GM23338 (cell line): ENCODE data around the gene TANGO2. TPM values are rescaled to one million over a fixed set of nuclear protein-coding genes. Genes with fewer than 3 reads are reported as not detected.
A peak's percentile ranks its signal among the peaks of the same experiment; 100 is the strongest.

Experiments used
- ATAC-seq: fragments of 200-7000 bp; cut with Tn5 transposase; 3 replicates; pipeline ENCODE4 v1.9.1; 2020
- DNase-seq: peaks from one replicate; pipeline ENCODE4 v3.0.0-alpha.2; 2015; ENCODE audit warnings: low spot score
- H2AFZ ChIP-seq: fragments of 200-600 bp; sonication (generic); 2 replicates; pipeline ENCODE4 v1.8.0; 2016; ENCODE audit warnings: antibody characterized with exemption, mild to moderate bottlenecking, moderate library complexity
- H3F3A ChIP-seq: fragments of 200-600 bp; sonication (generic); replicated peaks from 2 replicates; pipeline ENCODE4 v1.8.0; 2017; ENCODE audit warnings: antibody characterized with exemption, mixed run types, low read depth
- H3K27ac ChIP-seq: fragments of 200-600 bp; sonication (generic); 2 replicates; pipeline ENCODE4 v1.6.1; 2016; ENCODE audit warnings: low read depth
- H3K27me3 ChIP-seq: fragments of 200-600 bp; sonication (generic); 2 replicates; pipeline ENCODE4 v1.8.0; 2016; ENCODE audit warnings: mild to moderate bottlenecking, mixed run types, moderate library complexity; ENCODE audit not compliant: insufficient read depth
- H3K36me3 ChIP-seq: fragments of 200-600 bp; sonication (generic); 2 replicates; pipeline ENCODE4 v1.8.0; 2016; ENCODE audit warnings: mild to moderate bottlenecking; ENCODE audit not compliant: insufficient read depth
- H3K4me1 ChIP-seq: fragments of 200-600 bp; sonication (generic); 2 replicates; pipeline ENCODE4 v1.8.0; 2016; ENCODE audit warnings: mild to moderate bottlenecking, moderate library complexity; ENCODE audit not compliant: insufficient read depth
- H3K4me2 ChIP-seq: fragments of 200-600 bp; sonication (generic); 2 replicates; pipeline ENCODE4 v1.7.1; 2017; ENCODE audit warnings: mixed run types
- H3K4me3 ChIP-seq: fragments of 200-600 bp; sonication (generic); 2 replicates; pipeline ENCODE4 v1.6.1; 2016; ENCODE audit warnings: mixed run types
- H3K79me2 ChIP-seq: fragments of 200-600 bp; sonication (generic); replicated peaks from 2 replicates; pipeline ENCODE4 v1.8.0; 2017; ENCODE audit warnings: mild to moderate bottlenecking; ENCODE audit not compliant: insufficient read depth
- H3K9me2 ChIP-seq: fragments of 200-600 bp; sonication (generic); 2 replicates; pipeline ENCODE4 v1.8.0; 2017; ENCODE audit not compliant: insufficient read depth
- H4K20me1 ChIP-seq: fragments of 200-600 bp; sonication (generic); replicated peaks from 2 replicates; pipeline ENCODE4 v1.8.0; 2017; ENCODE audit warnings: mild to moderate bottlenecking; ENCODE audit not compliant: insufficient read depth
- H3K27ac Mint-ChIP-seq: 2 replicates; pipeline ENCODE4 v1.8.0; 2020; ENCODE audit warnings: inconsistent platforms, mild to moderate bottlenecking, moderate library complexity, mixed read lengths
- H3K27me3 Mint-ChIP-seq: 3 replicates; pipeline ENCODE4 v1.8.0; 2022; ENCODE audit warnings: low read depth, mild to moderate bottlenecking, moderate library complexity, mixed read lengths, inconsistent platforms; ENCODE audit not compliant: insufficient read depth, poor library complexity
- H3K36me3 Mint-ChIP-seq: 3 replicates; pipeline ENCODE4 v1.8.0; 2021; ENCODE audit warnings: low read depth, mild to moderate bottlenecking, inconsistent platforms, moderate library complexity, mixed read lengths
- H3K4me1 Mint-ChIP-seq: 3 replicates; pipeline ENCODE4 v1.8.0; 2020; ENCODE audit warnings: mild to moderate bottlenecking, inconsistent platforms, mixed read lengths
- H3K4me3 Mint-ChIP-seq: 3 replicates; pipeline ENCODE4 v1.8.0; 2021; ENCODE audit warnings: moderate library complexity, mild to moderate bottlenecking, inconsistent platforms, mixed read lengths
- H3K9me3 Mint-ChIP-seq: 3 replicates; pipeline ENCODE4 v1.8.0; 2020; ENCODE audit warnings: moderate library complexity, mild to moderate bottlenecking, inconsistent platforms, mixed read lengths
- JUNB ChIP-seq: IDR thresholded peaks from one replicate; pipeline ENCODE4 v1.6.1; 2016; ENCODE audit warnings: antibody characterized with exemption; ENCODE audit not compliant: unreplicated experiment
- NANOG ChIP-seq: IDR thresholded peaks from 2 replicates; pipeline ENCODE4 v1.6.1; 2016; ENCODE audit warnings: antibody characterized with exemption, borderline replicate concordance
- STAT1 ChIP-seq: IDR thresholded peaks from one replicate; pipeline ENCODE4 v1.6.1; 2016; ENCODE audit warnings: antibody characterized with exemption; ENCODE audit not compliant: unreplicated experiment
- ZNF114 ChIP-seq: fragments of 250-450 bp; sonication (Bioruptor Pico); IDR thresholded peaks from 2 replicates; pipeline ENCODE4 v1.5.0; 2020; ENCODE audit warnings: mild to moderate bottlenecking, moderate library complexity
- ZNF331 ChIP-seq: fragments of 250-450 bp; sonication (Bioruptor Pico); IDR thresholded peaks from 2 replicates; pipeline ENCODE4 v1.5.0; 2020; ENCODE audit warnings: low read depth, mild to moderate bottlenecking, moderate library complexity
- polyA plus RNA-seq: library from polyadenylated mRNA; unstranded; fragments of >200 nt; fragmentation: Nextera tagmentation; extraction: Ambion mirVana; gene quantifications from 2 replicates; pipeline ENCODE4 v1.2.1, GENCODE V29; 2016
- total RNA-seq: library from RNA; depleted of rRNA; stranded (reverse); fragments of >200 nt; shearing (Covaris generic); gene quantifications from 2 replicates; pipeline ENCODE4 v1.2.3, GENCODE V29; 2014
- TF ChIP-seq, protein P1 (sequence below): fragments of 250-450 bp; sonication (Bioruptor Pico); IDR thresholded peaks from 2 replicates; pipeline ENCODE4 v1.5.0; 2020; ENCODE audit warnings: mild to moderate bottlenecking, moderate library complexity
- TF ChIP-seq, protein P2 (sequence below): IDR thresholded peaks from one replicate; pipeline ENCODE4 v1.6.1; 2018; ENCODE audit warnings: antibody characterized with exemption; ENCODE audit not compliant: unreplicated experiment
- TF ChIP-seq, protein P3 (sequence below): IDR thresholded peaks from 2 replicates; pipeline ENCODE4 v1.6.1; 2016; ENCODE audit warnings: antibody characterized with exemption
- TF ChIP-seq, protein P4 (sequence below), 2 experiments: fragments of 200-600 bp in 1 of 2; sonication (generic) in 1 of 2; conservative IDR thresholded peaks; 2 replicates each; pipeline versions ENCODE4 v1.5.1 to v1.6.1; 2016 to 2017; ENCODE audit warnings: antibody characterized with exemption in 2 of 2, low read depth in 2 of 2, mild to moderate bottlenecking in 2 of 2, moderate library complexity in 1 of 2

Gene TANGO2
- total and polyA plus RNA-seq, 2 experiments from 2014 or later: 6.9 to 15.0 TPM

DNA sequence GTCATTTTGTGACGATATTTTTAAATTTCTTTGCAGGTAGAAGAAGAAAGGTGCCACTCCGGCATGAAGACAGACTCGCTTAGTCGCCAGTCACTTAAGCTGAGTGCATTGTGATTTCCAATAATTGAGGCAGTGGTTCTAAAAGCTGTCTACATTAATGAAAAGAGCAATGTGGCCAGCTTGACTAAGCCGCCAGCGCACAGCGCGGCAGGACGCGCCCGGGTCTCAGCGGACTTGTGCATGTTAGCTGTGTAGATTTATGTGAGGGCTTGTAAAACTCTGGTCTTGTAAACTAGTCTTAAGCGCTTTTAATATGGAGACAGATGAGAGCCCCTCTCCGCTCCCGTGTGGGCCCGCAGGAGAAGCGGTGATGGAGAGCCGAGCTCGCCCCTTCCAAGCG is 64.7 kb downstream of the TANGO2 start (continued):
- TF ChIP-seq, protein P1, sequence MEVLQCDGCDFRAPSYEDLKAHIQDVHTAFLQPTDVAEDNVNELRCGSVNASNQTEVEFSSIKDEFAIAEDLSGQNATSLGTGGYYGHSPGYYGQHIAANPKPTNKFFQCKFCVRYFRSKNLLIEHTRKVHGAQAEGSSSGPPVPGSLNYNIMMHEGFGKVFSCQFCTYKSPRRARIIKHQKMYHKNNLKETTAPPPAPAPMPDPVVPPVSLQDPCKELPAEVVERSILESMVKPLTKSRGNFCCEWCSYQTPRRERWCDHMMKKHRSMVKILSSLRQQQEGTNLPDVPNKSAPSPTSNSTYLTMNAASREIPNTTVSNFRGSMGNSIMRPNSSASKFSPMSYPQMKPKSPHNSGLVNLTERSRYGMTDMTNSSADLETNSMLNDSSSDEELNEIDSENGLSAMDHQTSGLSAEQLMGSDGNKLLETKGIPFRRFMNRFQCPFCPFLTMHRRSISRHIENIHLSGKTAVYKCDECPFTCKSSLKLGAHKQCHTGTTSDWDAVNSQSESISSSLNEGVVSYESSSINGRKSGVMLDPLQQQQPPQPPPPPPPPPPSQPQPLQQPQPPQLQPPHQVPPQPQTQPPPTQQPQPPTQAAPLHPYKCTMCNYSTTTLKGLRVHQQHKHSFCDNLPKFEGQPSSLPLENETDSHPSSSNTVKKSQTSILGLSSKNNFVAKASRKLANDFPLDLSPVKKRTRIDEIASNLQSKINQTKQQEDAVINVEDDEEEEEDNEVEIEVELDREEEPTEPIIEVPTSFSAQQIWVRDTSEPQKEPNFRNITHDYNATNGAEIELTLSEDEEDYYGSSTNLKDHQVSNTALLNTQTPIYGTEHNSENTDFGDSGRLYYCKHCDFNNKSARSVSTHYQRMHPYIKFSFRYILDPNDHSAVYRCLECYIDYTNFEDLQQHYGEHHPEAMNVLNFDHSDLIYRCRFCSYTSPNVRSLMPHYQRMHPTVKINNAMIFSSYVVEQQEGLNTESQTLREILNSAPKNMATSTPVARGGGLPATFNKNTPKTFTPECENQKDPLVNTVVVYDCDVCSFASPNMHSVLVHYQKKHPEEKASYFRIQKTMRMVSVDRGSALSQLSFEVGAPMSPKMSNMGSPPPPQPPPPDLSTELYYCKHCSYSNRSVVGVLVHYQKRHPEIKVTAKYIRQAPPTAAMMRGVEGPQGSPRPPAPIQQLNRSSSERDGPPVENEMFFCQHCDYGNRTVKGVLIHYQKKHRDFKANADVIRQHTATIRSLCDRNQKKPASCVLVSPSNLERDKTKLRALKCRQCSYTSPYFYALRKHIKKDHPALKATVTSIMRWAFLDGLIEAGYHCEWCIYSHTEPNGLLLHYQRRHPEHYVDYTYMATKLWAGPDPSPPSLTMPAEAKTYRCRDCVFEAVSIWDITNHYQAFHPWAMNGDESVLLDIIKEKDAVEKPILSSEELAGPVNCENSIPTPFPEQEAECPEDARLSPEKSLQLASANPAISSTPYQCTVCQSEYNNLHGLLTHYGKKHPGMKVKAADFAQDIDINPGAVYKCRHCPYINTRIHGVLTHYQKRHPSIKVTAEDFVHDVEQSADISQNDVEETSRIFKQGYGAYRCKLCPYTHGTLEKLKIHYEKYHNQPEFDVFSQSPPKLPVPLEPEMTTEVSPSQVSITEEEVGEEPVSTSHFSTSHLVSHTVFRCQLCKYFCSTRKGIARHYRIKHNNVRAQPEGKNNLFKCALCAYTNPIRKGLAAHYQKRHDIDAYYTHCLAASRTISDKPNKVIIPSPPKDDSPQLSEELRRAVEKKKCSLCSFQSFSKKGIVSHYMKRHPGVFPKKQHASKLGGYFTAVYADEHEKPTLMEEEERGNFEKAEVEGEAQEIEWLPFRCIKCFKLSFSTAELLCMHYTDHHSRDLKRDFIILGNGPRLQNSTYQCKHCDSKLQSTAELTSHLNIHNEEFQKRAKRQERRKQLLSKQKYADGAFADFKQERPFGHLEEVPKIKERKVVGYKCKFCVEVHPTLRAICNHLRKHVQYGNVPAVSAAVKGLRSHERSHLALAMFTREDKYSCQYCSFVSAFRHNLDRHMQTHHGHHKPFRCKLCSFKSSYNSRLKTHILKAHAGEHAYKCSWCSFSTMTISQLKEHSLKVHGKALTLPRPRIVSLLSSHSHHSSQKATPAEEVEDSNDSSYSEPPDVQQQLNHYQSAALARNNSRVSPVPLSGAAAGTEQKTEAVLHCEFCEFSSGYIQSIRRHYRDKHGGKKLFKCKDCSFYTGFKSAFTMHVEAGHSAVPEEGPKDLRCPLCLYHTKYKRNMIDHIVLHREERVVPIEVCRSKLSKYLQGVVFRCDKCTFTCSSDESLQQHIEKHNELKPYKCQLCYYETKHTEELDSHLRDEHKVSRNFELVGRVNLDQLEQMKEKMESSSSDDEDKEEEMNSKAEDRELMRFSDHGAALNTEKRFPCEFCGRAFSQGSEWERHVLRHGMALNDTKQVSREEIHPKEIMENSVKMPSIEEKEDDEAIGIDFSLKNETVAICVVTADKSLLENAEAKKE (CRISPR knock-in tag): no peak

DNA sequence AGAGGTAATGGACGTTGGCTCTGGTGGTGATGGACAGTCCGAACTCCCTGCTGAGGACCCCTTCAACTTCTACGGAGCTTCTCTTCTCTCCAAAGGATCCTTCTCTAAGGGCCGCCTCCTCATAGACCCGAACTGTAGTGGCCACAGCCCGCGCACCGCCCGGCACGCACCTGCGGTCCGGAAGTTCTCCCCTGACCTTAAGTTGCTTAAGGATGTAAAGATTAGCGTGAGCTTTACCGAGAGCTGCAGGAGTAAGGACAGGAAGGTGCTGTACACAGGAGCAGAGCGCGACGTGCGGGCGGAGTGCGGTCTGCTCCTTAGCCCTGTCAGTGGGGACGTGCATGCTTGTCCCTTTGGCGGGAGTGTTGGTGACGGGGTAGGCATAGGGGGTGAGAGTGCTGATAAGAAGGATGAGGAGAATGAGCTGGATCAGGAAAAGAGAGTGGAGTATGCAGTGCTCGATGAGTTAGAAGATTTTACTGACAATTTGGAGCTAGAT is 65.2 kb downstream of the TANGO2 start:
- no peak overlapping the region for H3K4me3 ChIP-seq
- H4K20me1 ChIP-seq: peaks cover 62% of the 10 kb centered on the region
- peaks cover 36% of the 10 kb centered on the region for H3K4me1 Mint-ChIP-seq
- peaks cover 39% of the 10 kb centered on the region for H3K36me3 ChIP-seq
- no peak overlapping the region for H2AFZ ChIP-seq
- H3K4me2 ChIP-seq: no peak overlapping the region
- peaks cover 31% of the 10 kb centered on the region for H3F3A ChIP-seq
- H3K27ac ChIP-seq: no peak overlapping the region
- H3K9me2 ChIP-seq: no peaks in the 10 kb centered on the region
- H3K27me3 Mint-ChIP-seq: peaks cover 32% of the 10 kb centered on the region
- DNase-seq (no peak), ATAC-seq (no peak)
- peaks cover 75% of the 10 kb centered on the region for H3K36me3 Mint-ChIP-seq
- H3K4me3 Mint-ChIP-seq: no peak overlapping the region
- peak overlapping the region; percentile 17; the same call in 1 of the 2 replicates for H3K27ac Mint-ChIP-seq
- H3K27me3 ChIP-seq: no peaks in the 10 kb centered on the region
- H3K79me2 ChIP-seq: peaks cover 78% of the 10 kb centered on the region
- H3K4me1 ChIP-seq: peaks cover 12% of the 10 kb centered on the region; the same call in 1 of the 2 replicates
- H3K9me3 Mint-ChIP-seq: no peaks in the 10 kb centered on the region; the same call in 2 of the 3 replicates
- TF ChIP-seq NANOG: no peak
- TF ChIP-seq, protein P2, sequence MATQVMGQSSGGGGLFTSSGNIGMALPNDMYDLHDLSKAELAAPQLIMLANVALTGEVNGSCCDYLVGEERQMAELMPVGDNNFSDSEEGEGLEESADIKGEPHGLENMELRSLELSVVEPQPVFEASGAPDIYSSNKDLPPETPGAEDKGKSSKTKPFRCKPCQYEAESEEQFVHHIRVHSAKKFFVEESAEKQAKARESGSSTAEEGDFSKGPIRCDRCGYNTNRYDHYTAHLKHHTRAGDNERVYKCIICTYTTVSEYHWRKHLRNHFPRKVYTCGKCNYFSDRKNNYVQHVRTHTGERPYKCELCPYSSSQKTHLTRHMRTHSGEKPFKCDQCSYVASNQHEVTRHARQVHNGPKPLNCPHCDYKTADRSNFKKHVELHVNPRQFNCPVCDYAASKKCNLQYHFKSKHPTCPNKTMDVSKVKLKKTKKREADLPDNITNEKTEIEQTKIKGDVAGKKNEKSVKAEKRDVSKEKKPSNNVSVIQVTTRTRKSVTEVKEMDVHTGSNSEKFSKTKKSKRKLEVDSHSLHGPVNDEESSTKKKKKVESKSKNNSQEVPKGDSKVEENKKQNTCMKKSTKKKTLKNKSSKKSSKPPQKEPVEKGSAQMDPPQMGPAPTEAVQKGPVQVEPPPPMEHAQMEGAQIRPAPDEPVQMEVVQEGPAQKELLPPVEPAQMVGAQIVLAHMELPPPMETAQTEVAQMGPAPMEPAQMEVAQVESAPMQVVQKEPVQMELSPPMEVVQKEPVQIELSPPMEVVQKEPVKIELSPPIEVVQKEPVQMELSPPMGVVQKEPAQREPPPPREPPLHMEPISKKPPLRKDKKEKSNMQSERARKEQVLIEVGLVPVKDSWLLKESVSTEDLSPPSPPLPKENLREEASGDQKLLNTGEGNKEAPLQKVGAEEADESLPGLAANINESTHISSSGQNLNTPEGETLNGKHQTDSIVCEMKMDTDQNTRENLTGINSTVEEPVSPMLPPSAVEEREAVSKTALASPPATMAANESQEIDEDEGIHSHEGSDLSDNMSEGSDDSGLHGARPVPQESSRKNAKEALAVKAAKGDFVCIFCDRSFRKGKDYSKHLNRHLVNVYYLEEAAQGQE: no peak
- TF ChIP-seq ZNF331 (CRISPR knock-in tag): no peak
- TF ChIP-seq, protein P3, sequence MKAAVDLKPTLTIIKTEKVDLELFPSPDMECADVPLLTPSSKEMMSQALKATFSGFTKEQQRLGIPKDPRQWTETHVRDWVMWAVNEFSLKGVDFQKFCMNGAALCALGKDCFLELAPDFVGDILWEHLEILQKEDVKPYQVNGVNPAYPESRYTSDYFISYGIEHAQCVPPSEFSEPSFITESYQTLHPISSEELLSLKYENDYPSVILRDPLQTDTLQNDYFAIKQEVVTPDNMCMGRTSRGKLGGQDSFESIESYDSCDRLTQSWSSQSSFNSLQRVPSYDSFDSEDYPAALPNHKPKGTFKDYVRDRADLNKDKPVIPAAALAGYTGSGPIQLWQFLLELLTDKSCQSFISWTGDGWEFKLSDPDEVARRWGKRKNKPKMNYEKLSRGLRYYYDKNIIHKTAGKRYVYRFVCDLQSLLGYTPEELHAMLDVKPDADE: no peak
- TF ChIP-seq ZNF114: no peak
- TF ChIP-seq JUNB: no peak
- TF ChIP-seq, protein P4, sequence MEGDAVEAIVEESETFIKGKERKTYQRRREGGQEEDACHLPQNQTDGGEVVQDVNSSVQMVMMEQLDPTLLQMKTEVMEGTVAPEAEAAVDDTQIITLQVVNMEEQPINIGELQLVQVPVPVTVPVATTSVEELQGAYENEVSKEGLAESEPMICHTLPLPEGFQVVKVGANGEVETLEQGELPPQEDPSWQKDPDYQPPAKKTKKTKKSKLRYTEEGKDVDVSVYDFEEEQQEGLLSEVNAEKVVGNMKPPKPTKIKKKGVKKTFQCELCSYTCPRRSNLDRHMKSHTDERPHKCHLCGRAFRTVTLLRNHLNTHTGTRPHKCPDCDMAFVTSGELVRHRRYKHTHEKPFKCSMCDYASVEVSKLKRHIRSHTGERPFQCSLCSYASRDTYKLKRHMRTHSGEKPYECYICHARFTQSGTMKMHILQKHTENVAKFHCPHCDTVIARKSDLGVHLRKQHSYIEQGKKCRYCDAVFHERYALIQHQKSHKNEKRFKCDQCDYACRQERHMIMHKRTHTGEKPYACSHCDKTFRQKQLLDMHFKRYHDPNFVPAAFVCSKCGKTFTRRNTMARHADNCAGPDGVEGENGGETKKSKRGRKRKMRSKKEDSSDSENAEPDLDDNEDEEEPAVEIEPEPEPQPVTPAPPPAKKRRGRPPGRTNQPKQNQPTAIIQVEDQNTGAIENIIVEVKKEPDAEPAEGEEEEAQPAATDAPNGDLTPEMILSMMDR (conservative IDR thresholded peaks at IDR 0.05; ENCODE audit: low read depth in 2 of 2): no peak
- no peak for TF ChIP-seq STAT1
